LoVo (cell line): ENCODE data around the gene RABEPK.
A peak's percentile ranks its signal among the peaks of the same experiment; 100 is the strongest.
"Not testable (repeated sequence)": the region's sequence is repeated elsewhere in the genome, so short reads cannot be mapped to it uniquely, and the experiment has no call there.

Experiments
- DNase-seq: peaks from one replicate; pipeline ENCODE4 v3.0.0-alpha.2; 2016; ENCODE audit warnings: low spot score

RABEPK gene

DNA sequence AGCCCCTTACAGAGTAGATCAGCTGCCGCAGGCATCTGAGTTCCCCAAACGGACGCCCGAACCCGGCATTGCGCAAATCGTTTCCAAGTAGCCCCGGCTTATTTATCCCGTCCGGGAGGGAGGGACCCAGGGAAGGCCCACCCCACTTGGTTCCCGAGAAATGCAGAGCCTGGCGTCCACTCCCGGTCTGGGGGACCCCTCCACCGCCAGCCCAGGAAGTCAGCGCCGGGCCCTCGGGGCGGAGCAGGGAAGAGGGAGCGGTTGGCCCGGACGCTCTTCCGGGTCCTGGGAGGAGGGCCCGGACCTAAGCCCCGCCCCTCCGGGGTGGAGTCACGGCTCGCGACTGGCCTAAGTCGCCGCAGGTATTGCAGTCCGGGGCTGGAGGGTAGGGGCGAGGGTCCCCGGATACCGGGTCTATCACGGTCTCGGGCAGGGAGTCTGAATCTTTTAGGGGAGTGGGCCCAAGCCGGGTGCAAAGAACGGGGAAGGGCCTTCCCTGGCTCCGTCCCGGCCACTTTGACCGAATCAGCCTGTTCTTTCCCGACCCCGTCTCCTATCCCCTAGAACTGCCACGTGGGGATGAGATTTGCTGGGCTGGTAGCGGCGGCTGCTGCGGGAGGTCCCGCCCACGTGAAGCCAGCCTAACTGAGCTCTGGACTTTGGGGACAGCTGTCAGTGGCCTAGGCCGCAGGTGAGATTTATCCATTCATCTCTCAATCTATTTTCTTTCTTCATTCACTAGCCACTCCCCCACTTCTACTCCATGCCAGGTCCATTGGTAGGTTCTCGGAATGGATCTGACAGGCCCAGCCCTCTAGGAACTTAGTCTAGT lies at the start of gene RABEPK:
Gene RABEPK (plus strand): TSS at position 327 of the 832 bp plus-strand sequence. CDS start 2,472 bp downstream, outside the sequence.
- DNase-seq, result peak; percentile 95

GRCh38 chr9:125151730-125152129 lies 48.6 kb upstream of the RABEPK start:
- no peak for DNase-seq

DNA sequence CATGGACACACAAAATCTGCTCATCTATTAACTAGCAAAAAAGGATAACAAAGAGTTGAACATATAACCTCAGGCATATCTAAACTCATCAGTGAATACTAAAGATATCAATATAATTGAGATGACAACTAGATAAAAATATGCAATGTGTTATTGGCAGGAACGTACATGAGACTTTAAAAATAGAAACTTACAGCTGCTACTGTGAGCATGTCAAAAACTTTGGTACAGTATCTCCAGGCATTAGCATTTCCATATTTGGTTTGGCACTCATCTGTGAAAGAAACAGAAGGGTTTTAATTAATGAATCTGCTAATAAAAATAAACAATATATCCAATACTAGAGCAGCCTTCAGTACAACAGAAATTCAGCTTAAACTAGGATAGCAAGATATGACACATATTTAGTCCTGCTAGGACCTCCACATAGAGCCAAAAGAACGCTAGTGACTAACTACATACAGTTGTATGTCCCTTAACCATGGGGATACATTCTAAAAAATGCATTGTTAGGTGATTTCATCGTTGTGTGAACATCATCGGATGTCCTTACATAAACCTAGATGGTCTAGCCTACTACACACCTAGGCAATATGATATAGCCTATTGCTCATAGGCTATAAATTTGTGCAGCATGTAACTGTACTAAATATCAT lies 46.5 kb upstream of the RABEPK start:
- no peak for DNase-seq

DNA sequence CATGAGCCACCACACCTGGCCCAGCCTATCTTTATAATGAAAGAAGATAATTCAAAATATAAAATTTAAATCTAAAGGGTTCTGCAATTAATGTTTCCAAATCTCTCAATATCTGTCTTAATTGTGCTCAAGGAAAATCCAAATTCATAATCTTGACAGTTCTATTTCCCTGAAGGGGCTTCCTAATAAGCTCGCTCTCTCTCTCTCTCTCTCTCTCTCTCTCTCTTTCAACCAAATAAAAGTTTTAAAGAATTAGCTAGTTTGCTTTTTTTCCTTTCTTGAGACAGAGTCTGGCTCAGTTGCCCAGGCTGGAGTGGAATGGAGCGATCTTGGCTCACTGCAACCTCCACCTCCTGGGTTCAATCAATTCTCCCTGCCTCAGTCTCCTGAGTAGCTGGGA lies 43.8 kb upstream of the RABEPK start:
- DNase-seq, result no peak

GRCh38 chr9:125160750-125161149 lies 39.6 kb upstream of the RABEPK start:
- DNase-seq, result no peak

DNA sequence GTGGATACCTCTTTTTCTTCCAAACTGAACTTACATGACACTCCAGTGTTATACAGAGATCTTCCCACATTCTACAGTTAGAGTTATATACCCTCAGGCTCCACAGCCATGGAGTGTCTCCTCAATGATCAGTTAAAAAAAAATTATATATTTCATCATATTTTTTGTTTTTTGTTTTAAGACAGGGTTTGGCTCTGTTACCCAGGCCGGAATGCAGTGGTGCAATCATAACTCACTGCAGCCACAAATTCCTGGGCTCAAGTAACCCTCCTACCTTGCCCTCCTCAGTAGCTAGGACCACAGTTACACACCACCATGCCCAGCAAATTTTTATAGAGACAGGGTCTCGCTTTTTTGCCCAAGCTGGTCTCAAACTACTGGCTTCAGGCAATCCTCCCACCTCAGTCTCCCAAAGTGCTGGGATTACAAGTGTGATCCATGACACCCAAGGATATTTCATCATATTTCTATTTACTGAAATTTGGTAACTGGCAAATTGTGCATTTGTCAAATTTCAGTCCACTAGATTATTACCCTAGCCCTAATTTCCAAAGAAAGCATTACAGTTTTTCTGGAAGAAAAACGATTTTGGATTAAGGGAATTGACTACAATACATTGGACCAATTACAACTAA lies 38.9 kb upstream of the RABEPK start:
- DNase-seq, result no peak

DNA sequence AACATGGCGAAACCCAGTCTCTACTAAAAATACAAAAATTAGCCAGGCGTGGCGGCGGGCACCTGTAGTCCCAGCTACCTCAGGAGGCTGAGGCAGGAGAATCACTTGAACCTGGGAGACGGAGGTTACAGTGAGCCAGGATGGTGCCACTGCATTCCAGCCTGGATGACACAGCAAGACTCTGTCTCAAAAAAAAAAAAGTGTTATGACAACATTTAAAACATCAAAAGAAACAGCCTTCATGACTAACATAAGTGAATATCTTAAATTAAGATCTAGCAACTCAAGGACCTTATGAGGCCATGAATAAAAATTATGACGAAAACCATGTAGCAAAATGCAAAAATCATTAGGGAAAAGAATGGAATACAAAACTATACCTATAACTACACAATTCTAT lies 37.5 kb upstream of the RABEPK start:
- DNase-seq, result not testable (repeated sequence)

DNA sequence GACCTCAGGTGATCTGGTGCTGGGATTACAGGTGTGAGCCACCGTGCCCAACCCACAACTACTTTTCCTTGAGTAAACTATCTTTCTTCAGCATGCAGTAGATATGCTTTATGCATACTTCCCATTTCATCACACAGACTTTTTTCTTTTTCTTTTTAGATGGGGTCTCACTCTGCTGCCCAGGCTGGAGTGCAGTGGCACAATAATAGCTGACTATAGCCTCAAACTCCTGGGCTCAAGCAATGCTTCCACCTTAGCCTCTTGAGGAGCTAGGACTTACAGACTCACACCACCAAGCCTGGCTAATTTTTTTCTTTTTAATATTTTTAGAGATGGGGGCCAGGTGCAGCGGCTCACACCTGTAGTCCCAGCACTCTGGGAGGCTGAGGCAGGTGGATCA lies 33.6 kb upstream of the RABEPK start:
- no peak for DNase-seq

- no peak for DNase-seq
These were observed 30.4 kb upstream of the RABEPK start for GRCh38 chr9:125169895-125170294.

DNA sequence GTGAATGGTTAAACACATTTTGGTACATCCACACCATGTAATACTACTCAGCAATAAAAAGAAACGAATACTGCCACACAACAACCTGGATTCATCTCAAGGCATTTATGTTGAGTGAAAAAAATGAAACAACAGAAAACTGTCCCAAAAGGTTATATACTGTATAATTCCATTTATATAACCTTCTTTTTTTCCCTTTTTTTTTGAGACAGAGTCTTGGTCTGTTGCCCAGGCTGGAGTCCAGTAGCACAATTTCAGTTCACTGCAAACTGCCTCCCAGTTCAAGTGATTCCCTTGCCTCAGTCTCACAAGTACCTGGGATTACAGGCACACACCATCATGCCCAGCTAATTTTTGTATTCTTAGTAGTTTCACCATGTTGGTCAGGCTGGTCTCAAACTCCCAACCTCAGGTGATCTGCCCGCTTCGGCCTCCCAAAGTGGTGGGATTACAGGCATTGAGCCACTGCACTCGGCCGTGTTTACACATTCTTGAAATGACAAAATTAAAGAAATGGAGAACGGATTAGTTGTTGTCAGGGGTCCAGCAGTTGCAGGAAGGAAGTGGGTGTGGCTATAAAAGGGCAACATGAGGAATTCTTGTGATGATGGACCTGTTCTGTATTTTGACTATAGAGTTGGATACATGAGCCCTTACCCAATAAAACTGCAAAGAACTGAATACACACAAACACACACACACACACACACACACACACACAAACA lies 28.1 kb upstream of the RABEPK start:
- DNase-seq, result no peak

DNA sequence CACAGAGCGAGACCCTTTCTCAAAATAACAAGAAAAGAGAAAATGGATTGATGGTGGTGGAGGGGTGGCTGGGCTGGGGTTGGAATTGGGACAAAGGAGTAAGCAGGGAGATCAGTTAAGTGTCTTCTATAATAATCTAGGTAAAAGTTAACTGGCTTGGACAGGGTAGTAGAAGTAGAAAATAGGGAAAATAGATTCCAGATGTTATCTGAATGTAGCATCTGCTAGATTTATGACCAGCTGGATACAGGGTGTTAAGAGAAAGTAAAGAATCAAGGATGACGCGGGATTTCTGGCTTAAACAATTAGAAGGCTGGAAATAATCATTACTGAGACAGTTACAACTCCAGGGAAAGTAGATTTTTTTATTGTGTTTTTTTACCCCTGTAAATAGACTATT lies 23.7 kb upstream of the RABEPK start:
- no peak for DNase-seq

DNA sequence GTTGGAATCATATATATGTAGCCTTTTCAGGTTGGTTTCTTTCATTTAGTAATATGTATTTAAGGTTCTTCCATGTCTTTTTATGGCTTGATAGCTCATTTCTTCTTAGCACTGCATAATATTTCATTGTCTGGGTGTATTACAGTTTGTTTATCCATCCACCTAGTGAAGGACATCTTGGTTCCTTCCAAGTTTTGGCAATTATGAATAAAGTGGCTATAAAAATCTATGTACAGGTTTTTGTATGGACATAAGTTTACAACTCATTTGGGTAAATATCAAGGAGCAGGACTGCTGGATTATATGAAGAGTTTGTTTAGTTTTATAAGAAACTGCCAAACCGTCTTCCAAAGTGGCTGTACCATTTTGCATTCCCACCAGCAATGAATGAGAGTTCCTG lies 22.5 kb upstream of the RABEPK start:
- no peak for DNase-seq

- DNase-seq, result not testable (repeated sequence)
These were observed 20.6 kb upstream of the RABEPK start for GRCh38 chr9:125179776-125180175.

GRCh38 chr9:125180876-125181275 lies 19.5 kb upstream of the RABEPK start:
- DNase-seq, result no peak

DNA sequence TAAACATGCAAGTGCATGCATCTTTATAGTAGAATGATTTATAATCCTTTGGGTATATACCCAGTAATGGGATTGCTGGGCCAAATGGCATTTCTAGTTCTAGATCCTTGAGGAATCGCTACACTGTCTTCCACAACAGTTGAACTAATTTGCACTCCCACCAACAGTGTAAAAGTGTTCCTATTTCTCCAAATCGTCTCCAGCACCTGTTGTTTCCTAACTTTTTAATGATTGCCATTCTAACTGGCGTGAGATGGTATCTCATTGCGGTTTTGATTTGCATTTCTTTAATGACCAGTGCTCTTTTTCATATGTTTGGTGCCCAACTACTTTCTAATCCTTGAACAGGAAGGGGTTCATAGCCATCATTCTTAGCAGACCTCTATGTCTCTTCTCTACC lies 18.6 kb upstream of the RABEPK start:
- DNase-seq, result not testable (repeated sequence)

DNA sequence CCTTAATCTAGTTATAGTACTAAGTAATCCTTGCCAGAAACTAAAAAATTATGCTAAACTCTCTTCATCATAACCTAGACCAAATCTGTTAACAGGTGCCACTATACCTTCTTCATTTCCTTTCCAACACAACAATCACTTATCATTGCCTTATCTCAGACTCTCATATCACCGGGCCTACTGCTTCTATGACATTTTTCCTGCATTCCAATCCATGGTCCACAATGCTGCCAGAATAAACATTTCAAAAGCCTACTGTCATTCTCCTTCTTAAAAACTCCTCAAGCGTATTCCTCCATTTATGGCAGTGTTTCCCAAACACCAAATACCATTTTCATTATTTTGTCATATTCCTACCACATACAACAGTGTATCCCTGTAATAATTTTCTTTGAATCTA lies 17.3 kb upstream of the RABEPK start:
- no peak for DNase-seq

GRCh38 chr9:125183561-125183960 lies 16.8 kb upstream of the RABEPK start:
- no peak for DNase-seq

DNA sequence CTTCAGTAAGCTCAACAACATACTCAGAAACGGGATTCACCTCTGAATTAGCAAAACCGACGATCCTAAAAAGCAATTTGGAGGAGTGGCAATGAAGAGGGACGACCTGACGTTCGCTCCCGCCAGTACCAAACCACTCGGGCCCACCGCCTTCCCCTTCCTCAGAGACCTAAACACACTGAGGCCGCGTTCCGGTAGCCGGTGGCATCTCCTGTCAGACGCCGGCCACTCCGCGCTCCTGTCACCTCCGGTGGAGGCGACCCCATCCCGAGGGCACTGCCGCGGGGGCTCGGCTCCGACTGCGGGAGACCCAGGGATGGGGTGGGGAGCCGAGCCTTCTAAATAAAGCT lies 11.4 kb upstream of the RABEPK start:
- DNase-seq, result no peak

- peak; percentile 93 for DNase-seq
These were observed 10.7 kb upstream of the RABEPK start, which contains the start of gene PPP6C for GRCh38 chr9:125189361-125190289. Gene PPP6C, minus strand, starts transcription at chr9:125189803. Its CDS starts 85 bp downstream, at chr9:125189718.

- DNase-seq, result no peak
These were observed 10.0 kb upstream of the RABEPK start for GRCh38 chr9:125190361-125190801.

GRCh38 chr9:125194466-125194865 lies 5.9 kb upstream of the RABEPK start:
- not testable (repeated sequence) for DNase-seq
